Astrocyte of the spinal cord (primary cell): Measurements from ENCODE around the gene LIMA1.

Source experiments
- DNase-seq: peaks from one replicate; pipeline ENCODE4 v3.0.0; 2011; ENCODE audit warnings: low read depth, low spot score
- H3K4me3 ChIP-seq: 2 replicates; pipeline ENCODE4 v1.5.1; 2011; ENCODE audit warnings: low read depth, mild to moderate bottlenecking, low read length, moderate library complexity
- CTCF ChIP-seq: IDR thresholded peaks from 2 replicates; pipeline ENCODE4 v1.5.1; 2012; ENCODE audit warnings: low read depth, mild to moderate bottlenecking, low read length, inconsistent platforms
- in situ Hi-C: cut with HindIII; loops from 2 replicates; pipeline ENCODE4 v1.10.0; 2017; ENCODE audit warnings: low sequenced_read_pairs

Gene LIMA1

GRCh38 chr12:50231346-50231745, 52.0 kb downstream of the LIMA1 start:
- DNase-seq = no peak
- in situ Hi-C loops = no loop called here
- H3K4me3 ChIP-seq = no peak overlapping the region
- TF ChIP-seq CTCF = no peak

GRCh38 chr12:50230217-50230616, 53.1 kb downstream of the LIMA1 start:
- no peak for TF ChIP-seq CTCF
- no peak for DNase-seq
- in situ Hi-C loops = no loop called here
- no peak overlapping the region for H3K4me3 ChIP-seq

GRCh38 chr12:50224026-50224692, 59.2 kb downstream of the LIMA1 start:
- peak; percentile 39 for DNase-seq
- no peak for TF ChIP-seq CTCF
- no peak overlapping the region for H3K4me3 ChIP-seq
- in situ Hi-C loops = no loop called here

- DNase-seq = peak; percentile 91
- H3K4me3 ChIP-seq = peak overlapping the region; percentile 64
- in situ Hi-C loops = no loop called here
- TF ChIP-seq CTCF = peak; percentile 50
These were observed 61.0 kb downstream of the LIMA1 start for GRCh38 chr12:50222275-50222783.

- no peak for TF ChIP-seq CTCF
- H3K4me3 ChIP-seq = peak overlapping the region; percentile 64
- in situ Hi-C loops = no loop called here
- peak; percentile 91 for DNase-seq
These were observed 61.9 kb downstream of the LIMA1 start for GRCh38 chr12:50221228-50222008.

- TF ChIP-seq CTCF = no peak
- DNase-seq = peak; percentile 74
- in situ Hi-C loops = no loop called here
- peak overlapping the region; percentile 64 for H3K4me3 ChIP-seq
These were observed 62.8 kb downstream of the LIMA1 start for GRCh38 chr12:50220363-50220995.
